DND-41 (cell line): Measurements from ENCODE around the gene VWF.

Experiments
- ATAC-seq: fragments of 200-7000 bp; cut with Tn5 transposase; 3 replicates; pipeline ENCODE4 v1.9.1; 2021; ENCODE audit warnings: low read depth; ENCODE audit not compliant: insufficient read depth
- DNase-seq: peaks from one replicate; pipeline ENCODE4 v3.0.0-alpha.2; 2020
- H2AFZ ChIP-seq: 2 replicates; pipeline ENCODE4 v1.6.0; 2012; ENCODE audit warnings: low read depth, low read length
- H3K27ac ChIP-seq: 2 replicates; pipeline ENCODE4 v1.5.1; 2012; ENCODE audit warnings: low read length, inconsistent platforms
- H3K27me3 ChIP-seq: fragments of 200-600 bp; sonication (generic); 2 replicates; pipeline ENCODE4 v1.6.0; 2012; ENCODE audit warnings: low read length, mild to moderate bottlenecking, inconsistent platforms; ENCODE audit not compliant: insufficient read depth, poor library complexity
- H3K36me3 ChIP-seq: 2 replicates; pipeline ENCODE4 v1.5.1; 2012; ENCODE audit warnings: low read length, inconsistent platforms; ENCODE audit not compliant: insufficient read depth
- H3K4me1 ChIP-seq: 2 replicates; pipeline ENCODE4 v1.5.1; 2012; ENCODE audit warnings: mild to moderate bottlenecking, low read length; ENCODE audit not compliant: insufficient read depth
- H3K4me2 ChIP-seq: 2 replicates; pipeline ENCODE4 v1.6.0; 2012; ENCODE audit warnings: mild to moderate bottlenecking, moderate library complexity, low read length, inconsistent platforms; ENCODE audit not compliant: insufficient read depth
- H3K4me3 ChIP-seq, 2 experiments: fragments of 200-600 bp in 1 of 2; shearing (Covaris generic) in 1 of 2; 2 replicates each; pipeline ENCODE4 v1.5.1; 2012 to 2016; ENCODE audit warnings: inconsistent platforms in 2 of 2, low read length in 2 of 2, mild to moderate bottlenecking in 2 of 2, low read depth in 1 of 2, moderate library complexity in 1 of 2
- H3K79me2 ChIP-seq: 2 replicates; pipeline ENCODE4 v1.6.0; 2012; ENCODE audit warnings: low read length, inconsistent platforms; ENCODE audit not compliant: insufficient read depth
- H3K9ac ChIP-seq: 2 replicates; pipeline ENCODE4 v1.6.0; 2012; ENCODE audit warnings: low read depth, mild to moderate bottlenecking, inconsistent platforms, low read length, moderate library complexity
- H3K9me3 ChIP-seq: 2 replicates; pipeline ENCODE4 v1.5.1; 2012; ENCODE audit warnings: low read length, moderate library complexity, mild to moderate bottlenecking, inconsistent platforms; ENCODE audit not compliant: insufficient read depth, severe bottlenecking
- H4K20me1 ChIP-seq: 2 replicates; pipeline ENCODE4 v1.6.0; 2012; ENCODE audit warnings: low read length; ENCODE audit not compliant: insufficient read depth
- EZH2 ChIP-seq: IDR thresholded peaks from 3 replicates; pipeline ENCODE4 v1.6.1; 2012; ENCODE audit warnings: borderline replicate concordance, low read depth, mild to moderate bottlenecking, moderate library complexity, low read length, inconsistent platforms; ENCODE audit not compliant: severe bottlenecking
- TF ChIP-seq, protein P1 (sequence below): IDR thresholded peaks from 2 replicates; pipeline ENCODE4 v1.5.1; 2012; ENCODE audit warnings: borderline replicate concordance, low read length, moderate library complexity, mild to moderate bottlenecking; ENCODE audit not compliant: poor library complexity, severe bottlenecking; ENCODE audit errors: extremely low read depth

The VWF gene

DNA sequence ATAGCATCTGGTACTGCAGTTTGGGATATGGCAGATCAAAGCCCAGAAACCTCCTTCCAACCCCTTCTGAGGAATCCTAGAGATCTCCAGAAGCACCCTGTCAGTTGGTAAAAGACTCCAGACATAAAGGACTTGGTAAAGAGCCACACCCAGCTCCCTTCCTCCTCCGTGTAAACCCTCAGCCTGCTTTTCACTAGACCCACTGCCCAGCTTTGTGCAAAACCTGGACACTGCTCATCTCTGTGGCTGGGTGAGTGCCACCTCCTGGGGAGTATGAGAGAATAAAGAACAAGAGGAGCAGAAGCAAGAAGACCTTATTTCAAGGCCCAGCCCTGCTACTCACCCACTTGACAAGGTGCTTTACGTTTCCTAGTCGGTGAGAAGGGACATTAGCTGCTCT lies 212.5 kb downstream of the VWF start:
- peaks cover 33% of the 10 kb centered on the region for H3K27me3 ChIP-seq
- no peaks in the 10 kb centered on the region for H3K79me2 ChIP-seq
- H3K9me3 ChIP-seq: no peaks in the 10 kb centered on the region
- H3K4me2 ChIP-seq: no peak overlapping the region
- H3K27ac ChIP-seq: no peak overlapping the region
- DNase-seq (no peak), ATAC-seq (no peak)
- TF ChIP-seq EZH2: no peak
- TF ChIP-seq, protein P1, sequence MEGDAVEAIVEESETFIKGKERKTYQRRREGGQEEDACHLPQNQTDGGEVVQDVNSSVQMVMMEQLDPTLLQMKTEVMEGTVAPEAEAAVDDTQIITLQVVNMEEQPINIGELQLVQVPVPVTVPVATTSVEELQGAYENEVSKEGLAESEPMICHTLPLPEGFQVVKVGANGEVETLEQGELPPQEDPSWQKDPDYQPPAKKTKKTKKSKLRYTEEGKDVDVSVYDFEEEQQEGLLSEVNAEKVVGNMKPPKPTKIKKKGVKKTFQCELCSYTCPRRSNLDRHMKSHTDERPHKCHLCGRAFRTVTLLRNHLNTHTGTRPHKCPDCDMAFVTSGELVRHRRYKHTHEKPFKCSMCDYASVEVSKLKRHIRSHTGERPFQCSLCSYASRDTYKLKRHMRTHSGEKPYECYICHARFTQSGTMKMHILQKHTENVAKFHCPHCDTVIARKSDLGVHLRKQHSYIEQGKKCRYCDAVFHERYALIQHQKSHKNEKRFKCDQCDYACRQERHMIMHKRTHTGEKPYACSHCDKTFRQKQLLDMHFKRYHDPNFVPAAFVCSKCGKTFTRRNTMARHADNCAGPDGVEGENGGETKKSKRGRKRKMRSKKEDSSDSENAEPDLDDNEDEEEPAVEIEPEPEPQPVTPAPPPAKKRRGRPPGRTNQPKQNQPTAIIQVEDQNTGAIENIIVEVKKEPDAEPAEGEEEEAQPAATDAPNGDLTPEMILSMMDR: no peak
- no peak overlapping the region for H2AFZ ChIP-seq
- H3K4me3 ChIP-seq: no peak overlapping the region
- no peaks in the 10 kb centered on the region; the same call in 1 of the 2 replicates for H4K20me1 ChIP-seq
- no peaks in the 10 kb centered on the region for H3K4me1 ChIP-seq
- H3K9ac ChIP-seq: no peak overlapping the region
- H3K36me3 ChIP-seq: no peaks in the 10 kb centered on the region

DNA sequence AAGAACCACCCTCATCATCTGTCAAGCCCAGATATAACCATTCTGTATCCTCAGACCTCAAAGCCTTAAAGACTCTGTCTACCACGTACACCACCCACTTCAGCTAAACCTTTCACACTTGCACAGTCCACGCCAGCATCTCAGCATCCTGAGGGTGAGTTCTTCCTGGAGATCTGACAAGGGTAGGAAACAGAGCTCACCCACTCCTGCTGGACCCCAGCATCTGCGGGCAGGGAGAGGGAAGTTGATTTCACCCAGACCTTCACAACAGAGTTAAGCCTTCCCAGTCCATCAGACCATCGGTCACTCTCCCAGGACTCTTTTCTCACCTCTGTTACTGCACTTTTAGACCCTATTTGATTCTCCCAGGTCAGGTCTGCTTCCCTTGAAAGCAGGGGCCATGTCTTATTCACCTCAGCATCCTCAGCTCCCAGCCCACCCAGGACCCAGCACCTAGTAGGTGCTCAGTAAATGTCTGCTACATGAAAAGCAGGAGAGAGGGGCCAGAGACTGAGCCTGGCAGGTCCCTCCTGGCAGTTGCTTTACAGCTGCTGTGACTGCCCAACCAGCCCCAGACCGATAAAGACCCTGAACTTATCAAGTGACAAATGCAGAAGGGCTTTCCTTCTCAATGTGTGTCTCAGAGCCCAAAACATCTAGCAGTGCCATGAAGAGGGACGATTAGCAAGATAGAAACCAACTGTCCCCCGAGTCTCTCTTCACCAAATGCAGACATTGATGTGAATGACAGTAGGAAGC lies 213.5 kb downstream of the VWF start:
- Histone ChIP-seq H2AFZ (no peak overlapping the region), H3K27me3 (peaks cover 33% of the 10 kb centered on the region), H4K20me1 (no peaks in the 10 kb centered on the region; the same call in 1 of the 2 replicates), H3K79me2 (no peaks in the 10 kb centered on the region), H3K27ac (no peak overlapping the region), H3K4me3 (no peak overlapping the region), H3K4me1 (no peaks in the 10 kb centered on the region), H3K9ac (no peak overlapping the region), H3K9me3 (no peaks in the 10 kb centered on the region), H3K4me2 (no peak overlapping the region), H3K36me3 (no peaks in the 10 kb centered on the region)
- ATAC-seq: no peak
- no peak for DNase-seq
- TF ChIP-seq, protein P1: no peak
- TF ChIP-seq EZH2: no peak

DNA sequence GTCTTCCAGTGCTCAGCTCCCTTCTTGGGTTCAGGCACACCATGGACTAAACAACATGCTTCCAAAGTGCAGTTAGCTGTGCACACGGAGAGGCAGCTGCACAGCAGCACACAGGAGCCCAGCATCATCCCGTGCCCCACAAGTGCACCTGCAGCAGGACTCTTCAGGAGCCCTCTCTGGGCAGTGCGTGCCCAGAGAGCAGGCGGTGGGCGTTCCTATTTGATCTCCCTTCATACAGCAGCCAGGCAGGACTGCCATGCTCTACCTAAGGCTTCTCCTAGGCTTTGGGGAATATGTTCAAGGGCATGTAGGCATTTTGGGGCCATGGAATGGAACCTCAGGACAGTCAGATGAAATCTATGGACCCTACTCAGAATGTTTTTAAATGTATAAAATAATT lies 214.9 kb downstream of the VWF start:
- Histone ChIP-seq H3K4me2 (no peak overlapping the region), H3K4me3 (no peak overlapping the region), H3K9me3 (no peaks in the 10 kb centered on the region), H3K36me3 (no peaks in the 10 kb centered on the region), H3K27ac (no peak overlapping the region), H3K79me2 (no peaks in the 10 kb centered on the region), H3K9ac (no peak overlapping the region), H2AFZ (no peak overlapping the region), H4K20me1 (no peaks in the 10 kb centered on the region; the same call in 1 of the 2 replicates), H3K4me1 (no peaks in the 10 kb centered on the region), H3K27me3 (peaks cover 30% of the 10 kb centered on the region)
- DNase-seq: no peak
- TF ChIP-seq EZH2: no peak
- TF ChIP-seq, protein P1: no peak
- no peak for ATAC-seq

DNA sequence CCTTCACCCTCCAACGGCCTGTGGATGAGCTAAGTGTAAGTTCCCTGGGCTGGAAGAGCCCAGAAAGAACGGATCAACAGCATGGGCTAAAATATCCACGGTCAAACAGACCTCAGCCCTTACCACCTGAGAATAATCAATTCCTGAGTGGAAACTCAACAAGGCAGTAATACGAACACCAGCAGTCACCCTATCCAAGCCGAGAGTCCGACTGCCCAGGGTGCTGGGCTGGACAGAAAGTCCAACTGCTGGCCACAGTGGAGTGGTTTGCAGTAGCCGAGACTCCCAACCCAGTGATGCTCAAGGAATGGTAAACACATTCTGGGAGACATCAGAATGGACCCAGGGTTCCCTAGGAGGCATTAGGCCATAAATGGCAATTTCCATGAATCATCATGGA lies 216.2 kb downstream of the VWF start:
- DNase-seq (no peak), ATAC-seq (no peak)
- Histone ChIP-seq H3K9me3 (no peaks in the 10 kb centered on the region), H3K9ac (no peak overlapping the region), H3K27me3 (peaks cover 25% of the 10 kb centered on the region), H3K4me1 (no peaks in the 10 kb centered on the region), H3K4me3 (no peak overlapping the region), H2AFZ (no peak overlapping the region), H3K79me2 (no peaks in the 10 kb centered on the region), H4K20me1 (no peaks in the 10 kb centered on the region; the same call in 1 of the 2 replicates), H3K27ac (no peak overlapping the region), H3K36me3 (no peaks in the 10 kb centered on the region), H3K4me2 (no peak overlapping the region)
- TF ChIP-seq EZH2: no peak
- TF ChIP-seq, protein P1: no peak
